Myocyte (in vitro differentiated cells): ENCODE measurements around the gene TTC8. TPM values are rescaled to one million over a fixed set of nuclear protein-coding genes. Genes with fewer than 3 reads are reported as not detected.
"Not testable (repeated sequence)": the region's sequence is repeated elsewhere in the genome, so short reads cannot be mapped to it uniquely, and the experiment has no call there.

Experiments used
- DNase-seq: peaks from one replicate; pipeline ENCODE4 v3.0.0-alpha.2; 2012; ENCODE audit warnings: low read depth
- polyA plus RNA-seq: library from polyadenylated mRNA; unstranded; fragments of >200 nt; gene quantifications from one replicate; pipeline ENCODE4 v1.2.1, GENCODE V29; 2012; ENCODE audit warnings: missing spikeins
- total RNA-seq: library from RNA; depleted of rRNA; stranded (reverse); fragments of >200 nt; gene quantifications from 2 replicates; pipeline ENCODE4 v1.2.3, GENCODE V29; 2014

The TTC8 gene
- 20.7 and 21.4 TPM in 2 replicates for total RNA-seq
- polyA plus RNA-seq, result 27.9 TPM

GRCh38 chr14:88824314-88825077, at the start of gene TTC8:
Gene TTC8, plus strand, starts transcription at chr14:88824651. Its CDS starts 57 bp downstream, at chr14:88824708.
- DNase-seq, result peak; percentile 89

DNA sequence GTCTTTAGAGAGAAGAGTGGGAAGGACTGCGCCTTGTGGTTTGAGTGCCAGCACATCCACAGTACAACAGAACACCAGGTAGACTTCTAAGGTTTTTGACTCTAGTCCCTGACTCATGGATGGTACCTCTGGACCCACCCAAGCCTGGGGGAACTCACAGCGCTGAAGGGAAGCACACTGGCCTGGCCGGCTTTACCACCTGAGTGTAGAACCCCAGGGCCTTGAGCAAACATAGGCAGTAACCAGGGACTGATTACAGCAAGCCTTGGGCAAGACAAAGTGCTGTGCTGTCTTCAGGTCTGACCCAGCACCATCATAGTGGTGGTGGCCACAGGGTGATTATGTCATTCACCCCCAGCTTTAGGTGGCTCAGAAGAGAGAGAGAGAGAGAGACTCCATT, 48.9 kb upstream of the TTC8 start:
- no peak for DNase-seq

DNA sequence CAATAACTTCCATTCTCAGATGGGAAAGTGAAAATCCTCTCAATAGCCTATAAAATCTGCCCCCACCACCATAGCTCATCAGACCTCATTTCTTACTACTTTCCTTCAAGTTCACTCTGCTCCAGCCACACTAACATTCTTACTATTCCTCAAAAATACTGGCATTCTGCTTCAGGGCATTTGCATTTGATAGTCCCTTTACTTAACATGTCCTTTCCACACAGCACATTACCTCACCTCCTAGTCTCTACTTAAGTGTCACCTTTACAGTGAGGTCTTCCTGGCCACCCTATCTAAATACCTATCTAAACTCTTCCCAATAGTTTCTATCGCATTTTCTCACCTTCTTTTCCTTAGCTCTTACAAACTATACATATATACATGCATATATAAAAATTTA, 38.5 kb upstream of the TTC8 start:
- DNase-seq, result no peak

DNA sequence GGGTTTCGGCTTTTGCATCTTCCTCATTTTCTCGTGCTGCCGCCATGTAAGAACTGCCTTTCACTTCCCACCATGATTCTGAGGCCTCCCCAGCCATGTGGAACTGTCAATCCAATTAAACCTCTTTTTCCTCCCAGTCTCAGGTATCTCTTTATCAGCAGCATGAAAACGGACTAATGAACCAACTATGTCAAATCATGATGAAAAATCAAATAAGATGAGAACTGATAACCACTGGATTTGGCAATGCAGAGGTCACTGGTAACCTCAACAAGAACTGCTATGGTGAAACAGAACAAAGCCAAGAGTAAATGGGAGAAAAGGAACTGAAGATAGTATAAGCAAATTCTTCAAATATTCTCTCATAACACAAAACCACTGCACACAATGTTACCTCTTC, 37.7 kb upstream of the TTC8 start:
- no peak for DNase-seq

DNA sequence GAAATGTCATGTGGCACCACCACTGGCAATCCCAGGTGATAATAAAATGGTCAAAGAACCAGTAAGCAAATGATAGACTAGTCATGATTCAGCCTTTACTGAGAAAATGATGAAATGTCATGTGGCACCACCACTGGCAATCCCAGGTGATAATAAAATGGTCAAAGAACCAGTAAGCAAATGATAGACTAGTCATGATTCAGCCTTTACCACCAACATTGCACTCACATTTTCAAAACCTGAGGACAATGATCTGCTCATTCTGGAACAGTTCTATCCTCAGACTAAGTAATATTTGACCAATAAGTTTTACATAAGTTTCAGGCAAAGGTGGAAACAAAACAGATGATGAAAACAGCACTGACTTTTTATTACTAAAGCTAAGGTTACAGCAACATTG, 34.9 kb upstream of the TTC8 start:
- DNase-seq, result not testable (repeated sequence)

GRCh38 chr14:88790501-88791251, 33.8 kb upstream of the TTC8 start:
- no peak for DNase-seq

GRCh38 chr14:88791252-88791621, 33.2 kb upstream of the TTC8 start:
- DNase-seq, result no peak

DNA sequence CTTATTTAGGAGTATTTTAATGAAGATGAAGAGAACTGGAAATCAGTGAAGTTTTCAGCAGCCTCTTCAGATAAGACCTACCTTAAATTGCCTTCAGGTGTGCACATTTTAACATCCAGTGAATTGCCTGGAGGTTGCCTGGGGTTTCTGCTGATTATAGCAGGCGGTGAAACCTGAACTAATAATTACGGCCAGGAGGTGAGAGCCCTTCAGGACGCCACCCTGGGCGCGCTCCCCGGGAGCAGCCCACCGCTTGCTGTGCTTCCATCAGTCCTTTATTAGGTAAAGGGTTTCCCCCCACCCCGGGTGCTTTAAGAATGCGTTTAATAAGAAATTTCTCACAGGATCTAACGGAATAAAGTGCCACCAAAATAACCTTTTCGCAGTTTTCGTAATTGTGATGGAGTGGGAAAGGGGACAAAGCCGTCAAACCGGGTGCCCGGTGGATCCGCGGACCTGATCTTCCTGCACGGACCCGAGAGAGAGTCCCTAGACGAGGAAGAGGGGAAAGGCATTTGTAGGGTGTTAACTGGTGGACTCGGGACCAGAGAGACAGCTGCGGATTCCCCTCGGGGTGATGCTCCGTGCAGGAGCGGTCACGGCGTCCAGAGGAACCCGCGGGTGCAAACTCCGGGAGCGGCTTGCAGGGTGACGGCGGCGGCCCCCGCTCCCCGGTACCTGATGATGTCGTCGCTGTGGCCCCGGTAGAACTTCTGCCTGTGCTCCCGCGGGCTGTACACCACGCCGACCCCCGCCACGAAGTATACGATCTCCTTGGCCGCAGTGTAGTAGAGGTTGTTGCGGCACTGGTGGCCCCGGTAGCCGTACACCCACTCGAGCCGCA, 32.6 kb upstream of the TTC8 start:
- peak; percentile 2 for DNase-seq

DNA sequence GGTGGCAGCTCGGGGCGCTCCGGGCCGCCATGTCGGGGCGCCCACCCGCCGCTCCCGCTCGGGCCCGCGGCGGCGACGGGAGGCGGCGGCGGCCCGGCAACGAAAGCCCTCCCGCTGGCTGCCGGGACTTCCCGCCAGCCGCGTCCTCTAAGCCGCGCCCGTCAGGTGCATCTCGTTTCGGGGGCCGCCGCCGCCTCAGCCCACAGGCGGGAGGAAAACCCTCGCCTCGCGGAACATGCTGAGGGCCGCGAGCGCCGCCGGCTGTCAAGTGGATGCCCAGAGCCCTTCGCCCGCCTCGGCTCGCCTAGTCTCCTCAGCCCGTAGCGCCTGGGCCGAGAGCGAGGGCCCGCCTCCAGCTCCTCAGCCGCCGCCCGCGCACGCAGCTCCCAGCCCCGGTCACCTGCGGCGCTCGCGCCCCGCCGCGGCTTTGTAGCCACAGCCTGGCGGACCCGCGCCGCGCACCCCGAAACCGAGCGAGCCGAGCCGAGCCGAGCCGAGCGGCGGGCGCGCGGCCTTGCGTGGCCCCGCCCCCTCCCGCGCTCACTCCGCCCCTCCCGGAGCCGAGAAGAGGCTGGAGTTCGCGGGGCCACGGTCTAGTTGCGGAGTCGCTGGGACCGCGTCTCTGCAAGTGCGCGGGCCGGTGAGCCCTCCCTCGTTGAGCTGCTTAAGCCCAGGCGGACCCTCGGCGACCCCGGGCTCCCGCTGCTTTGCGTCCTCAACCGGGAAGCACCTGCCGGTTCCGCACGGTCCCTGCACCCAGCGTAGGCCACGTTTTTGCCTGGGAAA, 31.8 kb upstream of the TTC8 start, which contains the start of gene EML5:
TSS of gene EML5 (minus strand) at position 481 of the 786 bp plus-strand sequence. CDS start at position 31, 450 bp downstream.
- peak; percentile 57 for DNase-seq

DNA sequence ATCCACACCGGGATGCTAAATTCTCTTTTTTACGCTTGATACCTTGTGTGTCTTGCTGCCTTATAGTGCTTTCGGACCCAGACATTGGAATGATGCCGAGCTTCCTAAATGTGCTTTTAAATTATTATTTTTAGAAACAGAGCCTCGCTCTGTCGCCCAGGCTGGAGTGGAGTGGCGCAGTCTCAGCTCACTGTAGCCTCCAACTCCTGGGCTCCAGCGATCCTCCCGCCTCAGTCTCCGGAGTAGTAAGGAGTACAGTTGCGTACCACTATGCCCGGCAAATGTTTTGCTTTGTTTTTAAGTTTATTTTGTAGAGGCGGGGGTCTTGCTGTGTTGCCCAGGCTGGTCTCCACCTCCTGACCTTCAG, 31.2 kb upstream of the TTC8 start:
- no peak for DNase-seq

GRCh38 chr14:88798156-88798555, 26.3 kb upstream of the TTC8 start:
- DNase-seq, result no peak

GRCh38 chr14:88799522-88799921, 24.9 kb upstream of the TTC8 start:
- no peak for DNase-seq

- DNase-seq, result no peak
Measured at GRCh38 chr14:88802596-88802995, 21.9 kb upstream of the TTC8 start.

DNA sequence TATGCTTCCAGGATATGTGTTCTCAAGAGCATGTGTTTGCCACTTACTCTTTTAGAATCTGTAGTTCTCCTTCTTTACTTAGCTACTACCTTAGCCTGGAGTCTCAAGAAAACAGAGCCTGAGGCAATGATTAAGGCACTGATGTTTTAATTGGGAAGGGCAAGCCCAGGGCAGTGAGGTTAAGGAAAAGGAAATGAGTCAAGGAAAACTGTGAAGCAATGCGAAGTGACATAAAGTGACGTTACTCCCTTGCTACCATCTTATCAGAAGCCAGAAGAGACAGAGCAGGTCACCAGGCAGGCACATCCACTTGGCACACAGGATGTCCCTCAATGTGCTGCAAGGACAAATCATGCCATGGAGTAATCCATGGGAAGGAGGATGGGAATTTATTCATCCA, 20.4 kb upstream of the TTC8 start:
- no peak for DNase-seq

DNA sequence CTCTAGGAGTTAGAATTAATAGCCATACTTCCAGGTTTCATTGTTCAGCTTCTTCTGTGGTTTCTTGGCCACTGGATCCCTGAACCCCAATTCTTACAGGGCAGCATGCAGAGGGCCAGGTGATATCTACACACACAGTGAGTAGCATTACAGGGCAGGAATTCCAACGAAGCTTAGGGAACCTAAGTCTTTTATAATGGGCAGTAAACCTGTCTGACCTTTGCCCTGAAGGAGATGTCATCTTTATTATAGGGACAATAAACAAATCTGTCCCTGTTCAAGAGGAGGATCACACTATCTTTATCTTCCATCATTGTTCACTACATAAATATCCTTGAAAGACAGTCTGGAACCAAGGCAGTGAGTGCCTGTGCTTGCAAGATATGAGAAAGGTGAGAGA, 20.0 kb upstream of the TTC8 start:
- DNase-seq, result no peak

DNA sequence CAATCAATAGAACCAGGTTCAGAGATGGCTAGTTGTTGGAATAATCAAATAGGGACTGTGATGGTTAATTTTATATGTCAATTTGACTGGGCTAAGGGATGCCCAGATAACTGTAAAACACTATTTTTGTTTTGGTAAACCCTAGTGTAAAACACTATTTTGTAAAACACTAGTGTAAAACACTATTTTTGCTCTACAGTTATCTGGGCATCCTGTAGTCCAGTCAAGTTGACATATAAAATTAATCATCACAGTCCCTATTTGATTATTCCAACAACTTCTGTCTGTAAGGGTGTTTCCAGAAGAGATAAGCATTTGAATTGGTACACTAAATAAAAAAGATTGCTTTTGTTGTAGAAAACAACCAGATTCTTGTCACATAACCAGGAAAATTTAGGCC, 16.1 kb upstream of the TTC8 start:
- no peak for DNase-seq

- no peak for DNase-seq
Measured at GRCh38 chr14:88815980-88816379, 8.5 kb upstream of the TTC8 start.

DNA sequence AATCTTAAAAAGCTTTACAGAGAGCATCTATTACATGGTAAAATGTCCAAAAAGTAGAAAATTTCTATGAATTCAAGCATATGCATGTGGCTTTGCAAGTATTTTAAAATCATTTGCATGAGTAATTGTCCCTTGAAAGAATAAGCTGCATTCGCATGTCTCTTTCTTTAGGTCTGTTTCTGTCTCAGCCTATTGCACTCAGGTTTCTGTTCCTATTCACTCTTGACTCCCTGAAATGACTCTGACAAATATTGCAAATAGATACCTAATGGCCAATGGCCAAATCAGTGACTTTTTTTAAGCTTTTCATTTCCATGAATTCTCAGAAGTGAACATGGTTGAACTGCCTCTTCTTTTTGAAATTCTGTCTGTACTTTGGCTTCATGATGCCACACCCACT, 6.4 kb upstream of the TTC8 start:
- DNase-seq, result no peak

GRCh38 chr14:88819674-88820073, 4.8 kb upstream of the TTC8 start:
- not testable (repeated sequence) for DNase-seq

DNA sequence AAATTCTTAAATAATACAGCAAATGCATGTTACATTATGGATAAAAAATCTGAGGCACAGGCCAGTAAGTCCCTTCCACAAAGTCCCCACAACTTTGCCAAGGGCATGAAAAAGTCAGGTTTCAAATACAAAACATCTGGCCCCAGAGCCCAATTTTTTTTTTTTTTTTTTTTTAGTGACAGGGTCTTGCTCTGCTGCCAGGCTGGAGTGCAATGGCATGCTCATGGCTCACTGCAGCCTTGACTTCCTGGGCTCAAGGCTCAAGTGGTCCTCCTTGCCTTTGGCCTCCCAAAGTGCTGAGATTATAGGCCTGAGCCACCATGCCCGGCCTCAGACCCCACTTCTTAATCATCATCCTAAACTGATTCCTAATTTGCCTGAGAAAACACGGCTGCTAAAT, 3.1 kb upstream of the TTC8 start:
- no peak for DNase-seq

- no peak for DNase-seq
Measured at GRCh38 chr14:88821888-88822287, 2.6 kb upstream of the TTC8 start.
